HCT116 (cell line): Measurements from ENCODE around the gene SLC39A5.
A peak's percentile ranks its signal among the peaks of the same experiment; 100 is the strongest.

Experiments used
- EZH2 ChIP-seq: fragments of 200-600 bp; sonication (generic); IDR thresholded peaks from 2 replicates; pipeline ENCODE4 v1.6.1; 2017; ENCODE audit warnings: antibody characterized with exemption, mixed run types
- FOSL1 ChIP-seq: IDR thresholded peaks from 2 replicates; pipeline ENCODE4 v1.6.1; 2012; ENCODE audit warnings: low read depth
- POLR2A ChIP-seq: IDR thresholded peaks from 2 replicates; pipeline ENCODE4 v1.7.0; 2011; ENCODE audit warnings: borderline replicate concordance; ENCODE audit not compliant: insufficient read depth, insufficient read length; ENCODE audit errors: extremely low read depth
- POLR2AphosphoS5 ChIP-seq: IDR thresholded peaks from 2 replicates; pipeline ENCODE4 v1.6.1; 2011; ENCODE audit warnings: mild to moderate bottlenecking, low read depth, low read length, moderate library complexity
- SRF ChIP-seq: IDR thresholded peaks from 2 replicates; pipeline ENCODE4 v1.6.1; 2012; ENCODE audit warnings: low read depth
- TF ChIP-seq, protein P1 (sequence below), 3 experiments: fragments of 200-600 bp in 1 of 3; sonication (generic) in 1 of 3; IDR thresholded peaks in 2 of 3; conservative IDR thresholded peaks in 1 of 3; 2 replicates each; pipeline ENCODE4 v1.5.1; 2012 to 2017; ENCODE audit warnings: low read depth in 2 of 3, low read length in 2 of 3, antibody characterized with exemption in 1 of 3, borderline replicate concordance in 1 of 3, control low read depth in 1 of 3, mild to moderate bottlenecking in 1 of 3, mixed read lengths in 1 of 3, mixed run types in 1 of 3, moderate library complexity in 1 of 3; ENCODE audit not compliant: insufficient read depth in 1 of 3
- TF ChIP-seq, protein P2 (sequence below): IDR thresholded peaks from 2 replicates; pipeline ENCODE4 v1.6.1; 2012

DNA sequence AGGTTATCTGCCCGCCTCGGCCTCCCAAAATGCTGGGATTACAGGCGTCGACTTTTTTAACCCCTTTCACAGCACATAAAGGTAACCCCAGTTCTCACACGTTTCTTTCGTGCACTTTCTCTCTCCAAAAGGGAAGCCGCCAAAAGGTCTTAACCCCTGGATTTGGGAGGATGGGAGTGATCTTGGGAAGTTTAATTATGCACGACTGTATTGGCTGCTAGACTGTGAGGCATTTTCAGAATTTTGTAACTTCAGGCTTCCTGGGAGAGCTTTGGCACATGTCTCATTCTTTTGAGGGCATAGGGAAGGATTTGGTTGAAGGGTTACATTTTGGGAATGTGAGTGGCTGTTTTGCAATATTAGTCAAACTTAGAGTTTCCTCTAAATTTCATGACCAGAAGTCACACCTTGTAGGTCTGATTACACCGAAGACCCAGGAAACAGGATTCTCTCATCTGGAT, 39.1 kb upstream of the SLC39A5 start:
- TF ChIP-seq, protein P1, sequence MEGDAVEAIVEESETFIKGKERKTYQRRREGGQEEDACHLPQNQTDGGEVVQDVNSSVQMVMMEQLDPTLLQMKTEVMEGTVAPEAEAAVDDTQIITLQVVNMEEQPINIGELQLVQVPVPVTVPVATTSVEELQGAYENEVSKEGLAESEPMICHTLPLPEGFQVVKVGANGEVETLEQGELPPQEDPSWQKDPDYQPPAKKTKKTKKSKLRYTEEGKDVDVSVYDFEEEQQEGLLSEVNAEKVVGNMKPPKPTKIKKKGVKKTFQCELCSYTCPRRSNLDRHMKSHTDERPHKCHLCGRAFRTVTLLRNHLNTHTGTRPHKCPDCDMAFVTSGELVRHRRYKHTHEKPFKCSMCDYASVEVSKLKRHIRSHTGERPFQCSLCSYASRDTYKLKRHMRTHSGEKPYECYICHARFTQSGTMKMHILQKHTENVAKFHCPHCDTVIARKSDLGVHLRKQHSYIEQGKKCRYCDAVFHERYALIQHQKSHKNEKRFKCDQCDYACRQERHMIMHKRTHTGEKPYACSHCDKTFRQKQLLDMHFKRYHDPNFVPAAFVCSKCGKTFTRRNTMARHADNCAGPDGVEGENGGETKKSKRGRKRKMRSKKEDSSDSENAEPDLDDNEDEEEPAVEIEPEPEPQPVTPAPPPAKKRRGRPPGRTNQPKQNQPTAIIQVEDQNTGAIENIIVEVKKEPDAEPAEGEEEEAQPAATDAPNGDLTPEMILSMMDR (IDR thresholded peaks at IDR 0.05 in 2 of 3, conservative IDR thresholded peaks at IDR 0.05 in 1 of 3; ENCODE audit: borderline replicate concordance in 1 of 3, insufficient read depth in 1 of 3, low read depth in 2 of 3, low read length in 2 of 3) = no peak
- TF ChIP-seq POLR2A = no peak
- no peak for TF ChIP-seq EZH2
- TF ChIP-seq FOSL1 = no peak
- no peak for TF ChIP-seq POLR2AphosphoS5
- TF ChIP-seq, protein P2, sequence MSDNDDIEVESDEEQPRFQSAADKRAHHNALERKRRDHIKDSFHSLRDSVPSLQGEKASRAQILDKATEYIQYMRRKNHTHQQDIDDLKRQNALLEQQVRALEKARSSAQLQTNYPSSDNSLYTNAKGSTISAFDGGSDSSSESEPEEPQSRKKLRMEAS = peak; percentile 69
- TF ChIP-seq SRF = no peak
